Measurements from ENCODE around the gene SRGAP2B.
"Not testable (repeated sequence)": the region's sequence is repeated elsewhere in the genome, so short reads cannot be mapped to it uniquely, and the experiment has no call there.

Gene SRGAP2B

DNA sequence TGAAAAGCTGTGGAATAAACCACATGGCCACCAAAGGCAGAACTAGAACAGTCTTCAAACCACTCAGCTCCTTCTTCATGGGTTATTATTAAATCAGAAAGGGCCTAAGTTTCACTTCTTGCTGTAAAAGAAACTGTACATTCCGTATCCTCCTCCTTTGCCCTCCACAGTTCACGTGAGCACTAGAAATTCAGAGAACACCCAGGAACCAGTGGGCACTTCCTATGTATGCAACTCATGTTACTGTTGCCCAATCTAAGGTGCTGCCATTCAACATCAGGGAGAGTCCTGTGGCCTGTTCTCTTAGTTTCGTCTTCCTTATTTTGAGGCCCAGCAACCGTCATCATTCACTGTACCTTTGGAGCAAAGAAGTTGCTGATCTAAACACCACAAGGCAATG is 86.7 kb downstream of the SRGAP2B start:
- POLR2A ChIA-PET; DNase-seq (ENCODE audit: extremely low spot score); CTCF ChIA-PET: not testable (repeated sequence)

DNA sequence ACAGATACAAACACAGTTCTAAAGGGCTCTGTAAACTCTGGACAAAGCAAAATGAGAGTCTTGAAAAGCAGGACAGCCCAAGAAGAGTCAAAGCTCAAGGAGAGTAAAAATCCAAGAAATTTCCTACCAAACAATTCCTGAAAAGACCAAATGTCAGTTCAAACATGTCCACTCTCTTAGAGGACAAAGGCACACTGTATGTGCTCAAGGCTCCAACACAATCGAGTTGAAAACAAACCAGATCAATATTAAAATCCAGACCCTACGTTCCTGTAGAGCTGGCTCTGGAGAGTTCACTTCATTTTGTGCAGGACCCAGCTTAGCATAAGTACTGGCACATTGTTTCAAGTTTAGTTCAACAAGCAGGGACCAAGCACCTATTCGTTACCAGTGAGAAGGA is 90.0 kb downstream of the SRGAP2B start:
- CTCF ChIA-PET; POLR2A ChIA-PET; DNase-seq (ENCODE audit: extremely low spot score): not testable (repeated sequence)

DNA sequence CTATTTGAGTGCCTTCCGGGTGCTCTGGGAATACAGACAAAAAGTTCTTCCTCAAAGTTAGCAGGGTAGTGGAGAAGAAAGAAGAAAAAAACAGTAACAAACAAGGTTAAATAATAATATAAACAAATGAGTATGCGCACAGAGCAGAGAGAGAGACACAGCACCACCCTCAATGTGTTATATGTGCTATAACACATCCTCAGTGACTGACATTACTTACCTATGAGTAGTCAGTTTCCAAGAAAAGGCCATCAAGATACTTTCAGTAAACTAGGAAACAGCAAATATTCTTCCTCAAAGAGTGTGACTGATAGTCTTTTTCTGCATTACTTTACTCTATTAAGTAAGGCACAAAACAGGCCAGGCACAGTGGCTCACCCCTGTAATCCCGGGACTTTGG is 93.7 kb downstream of the SRGAP2B start:
- DNase-seq (ENCODE audit: extremely low spot score); POLR2A ChIA-PET; CTCF ChIA-PET: not testable (repeated sequence)

DNA sequence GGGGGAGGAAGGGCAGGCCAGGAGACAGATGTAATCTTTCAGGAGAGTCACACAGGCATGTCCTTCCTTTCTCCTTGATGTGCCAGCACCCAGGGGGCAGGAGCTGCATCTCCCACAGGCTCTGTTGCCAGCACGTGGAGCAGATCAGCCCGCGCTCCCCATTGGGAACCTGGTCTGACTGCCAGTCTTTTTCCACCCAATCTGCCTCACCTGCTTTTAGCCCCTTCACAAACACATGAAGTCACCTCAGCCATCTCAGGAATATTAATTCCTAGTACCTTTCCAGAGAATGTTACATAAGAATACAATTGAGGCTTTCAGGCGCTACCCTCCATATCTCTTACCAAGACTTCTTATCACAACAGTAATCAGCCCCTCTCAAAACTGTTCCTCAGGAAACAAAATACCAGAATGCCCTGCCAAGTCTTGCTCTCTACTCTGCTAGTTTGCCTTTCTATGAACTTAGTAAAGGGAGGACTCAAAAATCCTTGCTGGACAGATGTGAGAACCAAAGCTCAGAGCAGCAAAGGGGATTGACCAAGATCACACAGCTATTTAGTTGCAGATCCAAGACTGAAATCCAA is 94.3 kb downstream of the SRGAP2B start:
- CTCF ChIA-PET; DNase-seq (ENCODE audit: extremely low spot score); POLR2A ChIA-PET: not testable (repeated sequence)

DNA sequence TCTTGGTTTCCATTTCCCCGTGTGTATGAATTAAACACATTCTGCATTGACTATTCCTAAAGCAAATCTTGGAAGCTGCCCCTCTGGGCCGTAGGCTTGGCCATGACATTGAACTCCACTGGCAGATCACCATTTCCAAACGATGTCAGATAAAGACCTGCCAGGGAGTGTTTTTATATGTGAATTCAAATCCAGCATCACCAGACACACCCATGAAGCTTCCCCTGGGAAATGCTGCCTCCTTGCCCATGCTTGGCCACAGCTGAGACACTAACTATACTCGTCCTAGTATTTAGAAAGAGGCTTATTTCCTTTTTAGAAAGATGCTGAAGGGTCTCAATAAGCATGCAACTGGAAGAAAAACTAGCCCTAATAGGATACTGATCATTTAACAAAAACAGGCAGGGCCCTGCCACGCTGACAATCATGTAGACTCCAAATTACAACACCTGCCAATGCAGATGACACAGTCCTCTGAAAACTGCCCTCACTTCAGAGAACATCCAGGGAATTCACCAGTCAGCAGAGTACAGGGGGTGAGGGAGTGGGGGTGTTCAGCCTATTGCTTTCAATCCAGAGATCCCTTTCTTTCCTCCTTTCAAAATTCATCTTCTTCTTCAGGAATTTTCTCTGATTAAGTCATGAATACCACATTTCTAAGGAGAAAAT is 94.9 kb downstream of the SRGAP2B start:
- POLR2A ChIA-PET; DNase-seq (ENCODE audit: extremely low spot score); CTCF ChIA-PET: not testable (repeated sequence)

DNA sequence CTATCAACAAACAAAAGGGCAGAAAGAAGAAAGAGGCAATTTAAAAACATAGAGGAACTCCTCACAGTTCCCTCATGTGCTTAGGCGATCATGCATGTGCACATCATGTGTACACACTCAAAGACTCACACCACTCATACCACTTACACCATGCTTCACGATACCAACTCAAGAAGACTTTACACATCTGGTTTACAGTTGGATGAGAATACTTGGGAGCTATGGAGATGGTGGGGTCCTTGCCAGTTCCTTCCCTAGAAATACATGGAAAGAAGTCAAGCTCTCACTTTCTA is 96.2 kb downstream of the SRGAP2B start:
- CTCF ChIA-PET; POLR2A ChIA-PET; DNase-seq (ENCODE audit: extremely low spot score): not testable (repeated sequence)

DNA sequence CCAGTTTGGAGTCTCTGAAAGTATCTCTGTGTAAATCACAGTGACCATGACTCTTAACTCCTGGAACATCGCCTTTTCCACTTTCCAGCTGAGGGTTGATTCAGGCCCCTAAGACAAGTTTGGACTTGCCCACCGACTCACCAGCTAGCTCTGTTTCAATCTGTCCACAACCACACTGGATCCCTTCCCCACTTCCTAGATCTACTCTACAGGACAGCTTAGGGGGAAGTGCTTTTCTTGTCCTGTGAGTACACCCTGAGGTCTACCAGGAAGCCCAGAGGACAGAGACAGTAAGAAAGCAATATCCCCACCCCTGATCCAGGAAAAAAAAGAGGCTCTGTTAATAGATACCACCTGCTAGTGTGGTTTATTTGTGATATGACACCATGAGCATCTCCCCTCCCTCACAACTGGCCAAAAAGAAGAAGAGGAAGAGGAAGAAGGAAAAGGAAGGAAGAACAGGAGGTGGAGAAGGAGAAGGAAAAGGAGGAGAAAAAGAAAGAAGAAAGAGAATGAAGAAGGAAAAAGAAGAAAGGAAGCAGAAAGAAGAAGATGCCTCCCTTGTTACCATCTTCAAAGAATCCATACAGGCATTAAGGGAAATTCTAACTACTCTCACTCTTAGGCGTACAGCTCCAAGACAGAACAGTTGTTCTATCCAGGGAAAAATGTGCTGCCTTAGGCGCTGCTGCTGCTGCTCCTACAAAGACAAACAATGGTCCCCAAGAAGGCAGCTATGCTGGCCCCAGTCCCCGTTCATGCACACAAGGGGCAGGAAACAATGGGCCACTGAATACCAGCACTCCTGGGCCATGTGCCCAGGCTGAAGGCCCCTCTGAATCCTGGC is 96.8 kb downstream of the SRGAP2B start:
- POLR2A ChIA-PET; CTCF ChIA-PET; DNase-seq (ENCODE audit: extremely low spot score): not testable (repeated sequence)

DNA sequence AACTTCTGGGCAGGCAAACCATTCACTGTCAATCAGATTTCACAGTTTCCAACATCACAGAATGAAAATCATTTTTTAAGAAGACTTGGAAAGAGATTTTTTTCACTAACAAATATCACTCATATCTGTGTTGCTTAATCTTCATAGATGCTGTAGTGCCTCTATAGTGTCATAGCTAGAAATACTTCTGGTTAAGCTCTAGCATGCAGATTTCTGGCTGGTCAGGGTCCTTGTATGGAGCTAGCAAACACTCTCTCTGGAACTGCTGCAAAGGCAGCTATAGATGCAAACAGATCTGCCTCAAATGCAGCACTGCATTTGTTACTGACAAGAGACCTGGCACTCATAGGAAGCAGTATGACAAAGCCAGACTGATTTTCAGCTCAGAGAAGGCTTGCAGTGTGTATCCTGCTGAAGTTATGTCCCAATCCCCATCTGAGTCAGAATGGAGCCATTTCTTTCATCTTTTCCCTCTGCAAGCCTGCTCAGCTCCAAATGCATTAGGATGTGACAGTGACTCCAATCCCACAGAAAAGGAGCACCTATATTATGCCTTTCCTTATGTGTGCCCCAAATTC is 99.2 kb downstream of the SRGAP2B start:
- POLR2A ChIA-PET; DNase-seq (ENCODE audit: extremely low spot score); CTCF ChIA-PET: not testable (repeated sequence)

DNA sequence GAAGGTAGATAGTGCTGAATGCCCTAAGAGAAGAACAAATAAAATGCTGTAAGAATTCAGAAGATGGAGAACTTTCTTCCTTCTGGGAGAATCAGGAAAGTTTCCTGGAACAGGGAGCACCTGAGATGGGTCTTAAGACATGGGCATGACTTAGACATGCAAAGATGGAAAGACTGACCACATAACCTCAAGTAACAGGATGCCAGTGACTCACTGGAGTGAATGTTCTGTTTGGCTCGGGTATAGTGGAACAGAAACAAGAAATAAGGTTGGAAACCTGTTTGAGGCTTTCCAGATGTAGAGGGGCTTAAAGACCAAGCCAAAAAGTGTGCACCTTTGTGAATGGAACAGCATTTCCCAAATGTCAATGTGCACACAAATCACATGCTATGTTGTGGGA is 102.2 kb downstream of the SRGAP2B start:
- POLR2A ChIA-PET; DNase-seq (ENCODE audit: extremely low spot score); CTCF ChIA-PET: not testable (repeated sequence)

DNA sequence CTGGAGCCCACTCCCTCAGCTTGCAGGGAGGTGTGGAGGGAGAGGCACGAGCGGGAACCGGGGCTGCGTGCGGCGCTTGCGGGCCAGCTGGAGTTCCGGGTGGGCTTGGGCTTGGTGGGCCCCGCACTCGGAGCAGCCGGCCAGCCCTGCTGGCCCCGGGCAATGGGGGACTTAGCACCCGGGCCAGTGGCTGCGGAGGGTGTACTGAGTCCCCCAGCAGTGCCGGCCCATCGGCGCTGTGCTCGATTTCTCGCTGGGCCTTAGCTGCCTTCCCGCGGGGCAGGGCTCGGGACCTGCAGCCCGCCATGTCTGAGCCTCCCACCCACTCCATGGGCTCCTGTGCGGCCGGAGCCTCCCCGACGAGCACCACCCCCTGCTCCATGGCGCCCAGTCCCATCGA is 104.5 kb downstream of the SRGAP2B start:
- DNase-seq (ENCODE audit: extremely low spot score); CTCF ChIA-PET; POLR2A ChIA-PET: not testable (repeated sequence)

DNA sequence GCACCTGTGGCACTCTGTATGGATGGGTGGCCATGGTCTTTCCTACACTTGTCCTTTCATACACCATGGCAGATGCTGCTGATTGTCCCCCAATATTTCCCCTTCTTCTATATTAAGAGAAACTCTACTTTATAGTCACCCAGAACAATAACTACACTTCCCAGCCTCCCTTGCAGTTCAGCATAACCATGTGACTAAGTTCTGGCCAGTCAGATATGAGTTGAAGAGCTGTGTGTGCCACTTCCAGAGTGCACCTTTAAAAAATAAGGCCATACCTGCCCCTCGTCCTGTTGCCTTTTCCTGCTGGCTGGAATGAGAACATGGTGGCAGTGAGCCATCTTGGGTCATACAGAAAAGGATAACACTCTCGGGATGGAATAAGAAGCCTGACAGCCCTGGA is 108.0 kb downstream of the SRGAP2B start:
- POLR2A ChIA-PET; CTCF ChIA-PET; DNase-seq (ENCODE audit: extremely low spot score): not testable (repeated sequence)

DNA sequence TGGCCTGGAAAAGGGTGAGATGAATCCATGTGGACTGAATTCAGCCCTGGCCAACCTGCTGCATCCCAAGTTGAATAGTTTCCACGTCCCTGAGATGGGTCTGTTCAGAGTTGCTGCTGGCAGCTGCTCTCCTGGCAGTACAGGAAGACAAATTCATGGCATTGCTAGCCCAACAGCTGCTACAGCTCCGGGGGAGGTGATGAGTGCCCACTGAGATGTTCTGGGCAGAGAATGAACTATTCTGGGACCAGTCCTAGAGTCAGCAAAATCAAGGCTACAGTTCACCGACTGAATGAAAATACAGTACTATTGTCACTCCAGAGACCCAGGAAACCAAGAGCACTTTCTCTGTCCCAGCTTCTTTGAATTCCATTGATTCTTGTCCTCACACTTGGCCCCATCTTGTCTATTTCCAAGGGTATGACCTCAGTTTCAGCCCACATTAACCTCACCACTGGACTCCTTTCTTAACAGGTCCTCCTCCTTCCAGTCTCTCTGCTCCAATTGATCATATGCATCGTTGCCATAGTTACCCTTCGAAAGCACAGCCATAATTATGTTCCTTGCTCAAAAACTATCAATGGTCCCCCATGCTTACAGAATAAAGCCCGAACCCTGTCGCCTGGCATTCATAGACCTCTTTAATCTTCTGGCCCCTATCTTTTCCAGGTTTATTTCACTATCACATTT is 108.8 kb downstream of the SRGAP2B start:
- DNase-seq (ENCODE audit: extremely low spot score); CTCF ChIA-PET; POLR2A ChIA-PET: not testable (repeated sequence)

DNA sequence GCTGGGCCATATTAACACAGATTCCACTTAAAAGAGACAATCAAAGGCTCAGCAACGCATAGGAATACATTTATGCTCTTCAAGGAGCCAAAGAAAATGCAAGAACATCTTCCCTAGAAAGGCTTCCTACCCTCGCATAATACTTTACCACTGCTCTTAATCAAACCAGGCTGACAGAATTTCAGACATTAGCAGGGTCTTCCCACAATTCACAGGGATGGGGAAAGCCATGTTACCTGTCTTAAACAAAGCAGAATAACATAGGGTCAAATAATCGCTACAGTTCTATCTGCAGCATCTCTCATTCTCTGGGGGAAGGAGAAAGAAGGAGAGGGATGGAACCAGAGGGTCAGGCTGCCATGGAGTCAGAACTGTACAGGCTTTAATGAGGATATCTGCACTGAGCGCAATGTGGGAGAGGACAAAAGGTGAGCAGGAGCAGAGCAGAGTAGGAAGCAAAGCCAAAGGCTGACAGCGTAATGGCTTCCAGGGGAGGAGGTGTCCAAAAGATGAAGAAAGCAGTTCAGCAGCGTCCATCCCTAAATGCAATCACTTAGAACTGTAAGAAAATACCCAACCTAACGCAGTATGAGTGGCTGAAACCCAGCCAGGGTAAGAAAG is 109.5 kb downstream of the SRGAP2B start:
- DNase-seq (ENCODE audit: extremely low spot score); CTCF ChIA-PET; POLR2A ChIA-PET: not testable (repeated sequence)

DNA sequence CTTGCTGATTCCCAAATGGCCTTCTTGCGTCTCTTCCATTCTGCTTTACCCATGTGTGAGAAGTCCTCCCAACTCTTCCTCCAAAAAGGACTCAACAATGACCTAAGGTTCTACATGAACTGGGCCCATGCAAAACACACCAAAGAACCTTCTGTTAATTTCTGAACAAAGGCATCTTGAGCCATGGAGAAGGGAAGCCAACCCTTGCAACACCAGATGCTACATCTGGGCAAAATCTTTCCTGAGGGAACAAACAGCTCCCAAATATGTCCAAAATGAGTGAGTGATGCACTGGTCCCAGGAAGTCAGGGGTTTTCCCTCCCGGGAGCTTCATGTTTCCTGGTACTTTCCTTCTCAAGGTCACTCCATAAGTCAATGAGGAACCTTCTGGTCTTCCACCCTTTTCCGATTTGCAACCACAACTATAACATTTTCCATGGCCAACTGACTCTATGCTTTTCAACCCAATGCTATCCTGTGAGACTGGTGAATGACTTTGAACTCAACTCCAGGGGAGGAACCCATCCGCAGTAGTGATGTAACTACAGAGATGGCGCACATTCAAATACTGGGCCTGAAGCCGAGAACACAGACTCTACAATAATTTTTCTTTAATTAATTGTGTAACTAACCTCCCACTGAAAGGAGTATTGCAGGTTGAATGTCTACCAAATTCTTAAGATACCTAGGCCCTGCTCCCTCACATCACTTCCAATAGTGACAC is 112.2 kb downstream of the SRGAP2B start:
- POLR2A ChIA-PET, CTCF ChIA-PET: not testable (repeated sequence)

DNA sequence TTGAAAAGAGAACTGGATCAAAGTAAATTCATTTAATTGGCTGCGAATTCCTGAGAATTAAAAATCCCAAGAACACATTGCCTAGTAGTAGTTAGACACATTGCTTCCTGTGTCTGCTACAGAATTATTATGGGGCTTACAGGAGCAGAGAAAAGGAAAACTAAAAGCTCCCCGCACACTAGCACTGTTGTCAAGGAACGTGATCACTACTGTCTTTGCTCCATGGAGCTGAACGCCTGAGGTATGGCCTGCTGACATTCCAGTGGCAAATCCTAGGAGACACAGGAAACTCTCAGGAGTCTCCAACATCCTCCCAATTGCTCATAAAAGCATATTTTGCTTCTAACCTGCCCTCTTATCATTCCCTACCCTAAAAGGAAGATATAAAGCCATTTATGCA is 114.0 kb downstream of the SRGAP2B start:
- CTCF ChIA-PET; POLR2A ChIA-PET; DNase-seq (ENCODE audit: extremely low spot score): not testable (repeated sequence)

More for the DNA sequence above, 112.2 kb downstream of the SRGAP2B start:
- not testable (repeated sequence) for DNase-seq (ENCODE audit: extremely low spot score)

DNA sequence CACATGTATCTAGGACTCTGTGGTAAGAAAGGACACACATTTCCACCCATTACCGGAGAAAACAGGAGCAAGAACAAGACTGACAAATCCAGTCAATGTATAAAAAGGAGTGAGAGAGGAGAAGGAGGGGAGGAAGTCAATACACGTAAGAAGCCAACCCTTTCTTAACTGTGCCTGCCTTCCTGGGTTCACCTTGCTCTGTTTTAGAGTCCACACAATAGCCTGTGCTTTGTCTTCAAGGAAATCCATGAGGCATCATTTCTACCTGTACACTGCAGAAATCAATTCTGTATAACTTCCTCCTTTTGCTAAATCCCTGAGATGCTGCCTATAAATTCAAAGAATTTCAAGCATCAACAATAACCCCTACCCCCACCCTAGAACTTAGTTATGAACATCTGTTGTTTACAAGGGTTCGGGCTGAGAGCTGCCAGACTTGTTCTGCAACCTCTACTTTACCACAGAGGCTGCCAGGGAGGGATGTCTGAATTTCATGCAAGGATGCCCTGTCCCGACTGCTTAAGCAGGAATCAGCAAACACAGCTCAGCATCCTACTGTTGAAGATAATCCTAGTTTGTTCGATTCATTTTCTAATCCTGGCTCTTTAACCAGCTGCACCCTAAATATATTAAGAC is 115.0 kb downstream of the SRGAP2B start:
- CTCF ChIA-PET, result not testable (repeated sequence)

DNA sequence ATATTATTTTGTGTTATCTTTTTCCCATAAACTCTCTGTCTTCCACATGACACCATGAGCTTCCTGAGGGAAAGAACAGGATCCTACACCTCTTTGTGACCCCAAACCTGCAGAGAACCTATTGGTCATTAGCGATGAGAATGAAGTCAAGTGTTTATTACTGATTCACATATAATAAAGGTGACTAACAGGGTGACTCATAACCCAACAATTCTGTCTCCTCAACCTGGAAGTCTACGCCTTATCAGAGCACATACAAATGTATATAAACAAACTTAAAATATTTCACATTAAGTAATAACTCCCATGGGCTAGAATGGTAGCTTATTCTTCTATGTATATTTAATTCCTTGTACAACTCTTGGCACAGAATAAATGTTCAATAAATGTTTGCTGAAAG is 117.3 kb downstream of the SRGAP2B start:
- CTCF ChIA-PET; POLR2A ChIA-PET; DNase-seq (ENCODE audit: extremely low spot score): not testable (repeated sequence)

More for the DNA sequence above, 115.0 kb downstream of the SRGAP2B start:
- DNase-seq (ENCODE audit: extremely low spot score); POLR2A ChIA-PET: not testable (repeated sequence)
